Lower lobe of right lung (tissue), 2 donors: Measurements from ENCODE around the gene SMPD1. TPM values are rescaled to one million over a fixed set of nuclear protein-coding genes. Genes with fewer than 3 reads are reported as not detected.

Experiments used
- ATAC-seq, 2 donors: fragments of 200-7000 bp; cut with Tn5 transposase; one replicate each; pipeline ENCODE4 v1.9.1; 2020 to 2022; ENCODE audit warnings: mild to moderate bottlenecking in 2 of 2, moderate library complexity in 2 of 2
- DNase-seq: peaks from one replicate; pipeline ENCODE4 v3.0.0-alpha.2; 2020
- H3K27ac ChIP-seq: fragments of 200-600 bp; one replicate; pipeline ENCODE4 v1.8.0; 2022
- H3K27me3 ChIP-seq: fragments of 200-600 bp; one replicate; pipeline ENCODE4 v1.8.0; 2022; ENCODE audit warnings: low read depth
- H3K36me3 ChIP-seq: fragments of 200-600 bp; one replicate; pipeline ENCODE4 v1.8.0; 2022; ENCODE audit warnings: mild to moderate bottlenecking
- H3K4me1 ChIP-seq: fragments of 200-600 bp; one replicate; pipeline ENCODE4 v1.8.0; 2022
- H3K4me3 ChIP-seq: fragments of 200-600 bp; one replicate; pipeline ENCODE4 v1.8.0; 2022; ENCODE audit warnings: mild to moderate bottlenecking
- H3K9me3 ChIP-seq: fragments of 200-600 bp; one replicate; pipeline ENCODE4 v1.8.0; 2022
- intact Hi-C: fragments of 100-400 bp; cut with DNase I; formaldehyde crosslinking; loops from one replicate; pipeline ENCODE4 v1.11.0; 2022
- total RNA-seq: library from RNA; stranded (reverse); fragmentation: NEBNext Ultra II Directional; extraction: Animal tissue kit (Norgen Biotek cat#: 25700); gene quantifications from one replicate; pipeline ENCODE4 v1.2.1, GENCODE V29; 2021
- TF ChIP-seq, protein P1 (sequence below): fragments of 200-600 bp; IDR thresholded peaks from one replicate; pipeline ENCODE4 v1.8.0; 2022; ENCODE audit warnings: antibody characterized with exemption, mild to moderate bottlenecking
- donor health status: DM: no; HTN: yes; CAD: no; lungs with severe emphysema.

Gene SMPD1
- total RNA-seq, 1 donor from 2014 or later, result 39.7 TPM

DNA sequence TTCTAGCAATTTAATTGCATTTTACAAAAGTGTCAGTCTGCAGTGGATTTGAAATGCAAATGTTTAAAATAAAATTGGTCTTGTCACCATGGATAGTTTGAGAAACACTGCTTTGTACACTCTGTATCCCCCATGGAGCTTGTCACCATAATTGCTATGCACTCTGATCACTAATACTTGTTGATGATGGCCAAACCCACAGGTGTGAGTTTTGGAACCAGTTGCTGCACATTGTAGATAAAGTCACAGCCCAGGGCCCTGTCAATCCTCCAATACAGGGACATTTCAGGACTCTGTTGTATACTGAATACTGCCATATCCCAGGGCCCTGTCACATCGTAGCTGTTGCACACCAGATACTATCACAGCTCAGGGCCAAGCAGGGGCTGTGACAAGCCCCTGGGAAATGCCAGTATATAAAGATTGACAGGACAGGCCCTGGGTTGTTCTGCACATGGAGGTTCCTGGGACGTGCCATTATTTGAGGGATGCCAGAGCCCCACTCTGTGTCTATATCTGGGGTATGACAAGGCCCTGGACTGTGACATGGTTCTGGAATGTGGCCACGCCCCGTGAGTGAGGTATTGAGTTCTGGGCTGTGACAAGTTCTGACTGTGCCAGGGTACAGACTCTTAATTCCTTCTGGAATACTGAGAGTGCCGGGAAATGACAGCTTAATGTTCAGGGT lies 27.9 kb upstream of the SMPD1 start:
- no peaks in the 10 kb centered on the region for H3K27me3 ChIP-seq
- TF ChIP-seq, protein P1, sequence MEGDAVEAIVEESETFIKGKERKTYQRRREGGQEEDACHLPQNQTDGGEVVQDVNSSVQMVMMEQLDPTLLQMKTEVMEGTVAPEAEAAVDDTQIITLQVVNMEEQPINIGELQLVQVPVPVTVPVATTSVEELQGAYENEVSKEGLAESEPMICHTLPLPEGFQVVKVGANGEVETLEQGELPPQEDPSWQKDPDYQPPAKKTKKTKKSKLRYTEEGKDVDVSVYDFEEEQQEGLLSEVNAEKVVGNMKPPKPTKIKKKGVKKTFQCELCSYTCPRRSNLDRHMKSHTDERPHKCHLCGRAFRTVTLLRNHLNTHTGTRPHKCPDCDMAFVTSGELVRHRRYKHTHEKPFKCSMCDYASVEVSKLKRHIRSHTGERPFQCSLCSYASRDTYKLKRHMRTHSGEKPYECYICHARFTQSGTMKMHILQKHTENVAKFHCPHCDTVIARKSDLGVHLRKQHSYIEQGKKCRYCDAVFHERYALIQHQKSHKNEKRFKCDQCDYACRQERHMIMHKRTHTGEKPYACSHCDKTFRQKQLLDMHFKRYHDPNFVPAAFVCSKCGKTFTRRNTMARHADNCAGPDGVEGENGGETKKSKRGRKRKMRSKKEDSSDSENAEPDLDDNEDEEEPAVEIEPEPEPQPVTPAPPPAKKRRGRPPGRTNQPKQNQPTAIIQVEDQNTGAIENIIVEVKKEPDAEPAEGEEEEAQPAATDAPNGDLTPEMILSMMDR, result no peak
- no peaks in the 10 kb centered on the region for H3K4me1 ChIP-seq
- H3K27ac ChIP-seq, result no peak overlapping the region
- peak; percentile 71 to 84 for ATAC-seq
- intact Hi-C loops, result no loop called here
- H3K9me3 ChIP-seq, result no peaks in the 10 kb centered on the region
- H3K4me3 ChIP-seq, result no peak overlapping the region
- no peaks in the 10 kb centered on the region for H3K36me3 ChIP-seq
- peak; percentile 60 for DNase-seq

DNA sequence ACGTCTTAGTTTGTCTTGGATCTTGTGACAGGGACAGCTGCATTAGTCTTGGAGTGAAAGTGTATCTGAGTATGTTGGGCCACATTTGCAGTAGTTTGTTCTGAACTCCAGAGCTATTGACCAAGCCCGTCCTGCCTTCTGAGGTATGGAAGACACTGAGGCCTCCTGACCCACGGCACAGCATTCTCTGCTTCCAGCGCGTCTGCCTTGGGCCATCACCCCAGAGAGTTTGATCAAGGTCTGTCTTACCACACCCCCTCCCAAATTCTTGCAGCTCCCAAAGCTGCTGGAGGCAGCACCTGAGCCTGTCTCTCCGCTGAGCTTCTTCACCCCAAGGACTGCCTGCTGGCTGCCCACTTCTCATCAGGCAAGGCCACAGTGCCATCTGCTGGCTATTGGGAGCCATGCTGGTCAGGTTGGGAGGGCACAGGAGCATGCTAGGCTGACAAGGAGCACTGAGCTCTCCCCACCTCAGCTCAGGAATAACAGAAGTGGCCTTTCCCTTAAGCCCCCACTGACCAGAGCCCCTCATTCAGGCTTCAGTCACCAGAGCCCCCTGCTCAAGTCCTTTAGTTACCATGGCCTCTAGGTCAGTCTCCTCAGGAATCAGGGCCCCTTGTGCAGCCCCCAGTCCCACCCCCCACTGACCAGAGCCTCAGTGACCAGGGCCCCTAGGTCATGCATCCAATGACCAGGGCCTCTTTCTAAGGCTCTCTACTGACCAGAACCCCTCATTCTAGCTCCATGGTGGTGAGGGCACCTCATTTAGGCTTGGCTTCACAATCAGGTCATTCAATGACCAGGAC lies 27.2 kb upstream of the SMPD1 start:
- DNase-seq (peak; percentile 81), ATAC-seq (peak; percentile 95 to 96)
- Histone ChIP-seq H3K9me3 (no peaks in the 10 kb centered on the region), H3K36me3 (no peaks in the 10 kb centered on the region), H3K27ac (peak overlapping the region; percentile 31), H3K4me1 (no peaks in the 10 kb centered on the region), H3K4me3 (no peak overlapping the region), H3K27me3 (no peaks in the 10 kb centered on the region)
- TF ChIP-seq, protein P1, result peak; percentile 92
- intact Hi-C loops, result no loop called here

DNA sequence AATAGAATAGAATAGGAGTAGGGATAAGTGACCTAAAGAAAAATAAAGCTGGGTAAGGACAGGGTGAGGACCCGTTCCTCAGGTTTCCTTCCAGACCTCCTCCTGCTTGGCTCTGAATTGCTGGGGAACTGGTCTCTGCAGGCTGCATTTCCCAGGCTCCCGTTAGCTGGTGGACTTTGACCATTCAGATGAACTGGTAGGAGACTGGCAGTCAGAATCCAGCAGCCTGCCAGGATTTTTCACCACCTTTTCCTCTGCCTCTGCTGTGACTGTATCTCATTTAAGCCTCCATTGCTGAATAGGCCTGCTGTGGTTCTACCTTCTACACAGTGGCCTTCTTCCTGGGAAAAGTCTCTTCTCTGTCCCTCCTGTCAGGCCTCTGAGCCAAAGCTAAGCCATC lies 24.6 kb upstream of the SMPD1 start:
- TF ChIP-seq, protein P1, result no peak
- H3K4me1 ChIP-seq, result no peaks in the 10 kb centered on the region
- no peaks in the 10 kb centered on the region for H3K36me3 ChIP-seq
- DNase-seq, result no peak
- H3K4me3 ChIP-seq, result no peak overlapping the region
- H3K27me3 ChIP-seq, result no peaks in the 10 kb centered on the region
- H3K9me3 ChIP-seq, result no peaks in the 10 kb centered on the region
- ATAC-seq, result no peak
- no peak overlapping the region for H3K27ac ChIP-seq
- intact Hi-C loops, result no loop called here

DNA sequence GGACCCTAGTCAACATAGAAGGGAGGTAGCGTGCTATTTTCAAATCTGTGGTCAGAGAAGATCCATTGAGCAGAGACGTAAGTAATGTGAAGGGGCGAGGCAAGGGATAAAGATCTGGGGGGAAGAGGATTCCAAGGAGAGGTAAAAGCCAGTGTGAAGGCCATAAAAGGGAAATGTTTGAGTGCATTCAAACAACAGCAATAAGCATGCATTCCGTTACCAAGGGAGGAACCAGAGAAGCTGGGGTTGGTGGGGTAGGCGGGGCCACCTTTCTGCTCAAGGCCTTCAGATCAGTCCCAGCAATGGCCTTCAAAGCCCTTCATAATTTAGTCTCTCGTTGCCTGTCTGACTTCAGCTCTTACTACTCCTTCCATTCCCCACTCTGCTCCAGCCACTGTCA lies 18.4 kb upstream of the SMPD1 start:
- Histone ChIP-seq H3K27ac (no peak overlapping the region), H3K4me3 (no peak overlapping the region), H3K36me3 (no peaks in the 10 kb centered on the region), H3K9me3 (no peaks in the 10 kb centered on the region), H3K4me1 (no peaks in the 10 kb centered on the region), H3K27me3 (no peaks in the 10 kb centered on the region)
- TF ChIP-seq, protein P1, result no peak
- DNase-seq, result no peak
- intact Hi-C loops, result no loop called here
- ATAC-seq, result no peak

- Histone ChIP-seq H3K27ac (no peak overlapping the region), H3K9me3 (no peaks in the 10 kb centered on the region), H3K27me3 (no peaks in the 10 kb centered on the region), H3K4me1 (peaks cover 12% of the 10 kb centered on the region), H3K4me3 (no peak overlapping the region), H3K36me3 (no peaks in the 10 kb centered on the region)
- DNase-seq, result no peak
- peak; percentile 47 to 67 for ATAC-seq
- intact Hi-C loops, result loop anchor here (5.0 kb wide), 1 partner anchor 64 kb away; the partner anchor contains the start of gene HPX
- TF ChIP-seq, protein P1, result no peak
These were observed 12.2 kb upstream of the SMPD1 start for GRCh38 chr11:6377902-6378639.
